NCI-H748 treated with DMSO at 0.1 percent for 48 hours (cell line): ENCODE data around the gene ALDH5A1.

Experiments used
- DNase-seq: peaks from one replicate; lab custom pipeline; 2025; lab: John Stamatoyannopoulos, UW

The ALDH5A1 gene

DNA sequence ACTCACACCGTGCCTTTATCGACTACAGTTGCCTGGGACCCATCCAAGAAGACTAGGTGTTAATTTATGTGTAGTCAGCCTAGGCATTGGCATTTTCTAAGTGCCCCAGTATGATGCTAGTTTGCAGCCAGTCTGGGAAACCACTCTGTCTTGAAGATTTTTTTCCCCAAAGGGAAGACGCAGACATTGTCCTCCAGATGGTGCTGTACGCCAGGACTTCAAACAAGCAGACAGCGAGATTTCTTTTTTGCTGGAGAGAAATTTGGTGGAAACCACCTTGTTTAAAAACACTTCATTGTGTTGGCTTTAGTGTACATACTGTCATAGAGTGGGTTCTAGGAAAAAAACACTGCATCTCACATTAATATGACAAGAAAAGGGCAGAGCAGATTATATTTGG lies 30.0 kb downstream of the ALDH5A1 start:
- DNase-seq: peak; percentile 37

- no peak for DNase-seq
Measured at GRCh38 chr6:24529985-24530384, 35.2 kb downstream of the ALDH5A1 start.

GRCh38 chr6:24534329-24534728 lies 39.6 kb downstream of the ALDH5A1 start:
- no peak for DNase-seq

DNA sequence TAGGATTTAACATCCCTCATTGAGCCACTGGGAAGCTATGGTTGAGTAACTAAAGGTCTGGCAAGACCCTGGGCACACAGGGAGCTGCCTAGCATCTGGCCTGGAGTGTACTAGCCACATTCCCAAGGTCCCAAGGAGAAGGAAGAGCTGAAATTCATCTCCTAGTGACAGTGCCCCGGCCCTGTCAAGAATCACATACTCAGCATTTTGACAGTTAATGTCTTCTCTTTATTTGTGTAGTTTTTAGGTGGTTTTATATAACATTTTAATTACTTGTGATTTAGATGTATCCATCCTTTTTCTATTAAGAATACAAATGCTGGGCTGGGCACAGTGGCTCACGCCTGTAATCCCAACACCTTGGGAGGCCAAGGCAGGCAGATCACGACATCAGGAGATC lies 40.4 kb downstream of the ALDH5A1 start:
- no peak for DNase-seq

- peak; percentile 47 for DNase-seq
Measured at GRCh38 chr6:24536466-24536865, 41.7 kb downstream of the ALDH5A1 start.

DNA sequence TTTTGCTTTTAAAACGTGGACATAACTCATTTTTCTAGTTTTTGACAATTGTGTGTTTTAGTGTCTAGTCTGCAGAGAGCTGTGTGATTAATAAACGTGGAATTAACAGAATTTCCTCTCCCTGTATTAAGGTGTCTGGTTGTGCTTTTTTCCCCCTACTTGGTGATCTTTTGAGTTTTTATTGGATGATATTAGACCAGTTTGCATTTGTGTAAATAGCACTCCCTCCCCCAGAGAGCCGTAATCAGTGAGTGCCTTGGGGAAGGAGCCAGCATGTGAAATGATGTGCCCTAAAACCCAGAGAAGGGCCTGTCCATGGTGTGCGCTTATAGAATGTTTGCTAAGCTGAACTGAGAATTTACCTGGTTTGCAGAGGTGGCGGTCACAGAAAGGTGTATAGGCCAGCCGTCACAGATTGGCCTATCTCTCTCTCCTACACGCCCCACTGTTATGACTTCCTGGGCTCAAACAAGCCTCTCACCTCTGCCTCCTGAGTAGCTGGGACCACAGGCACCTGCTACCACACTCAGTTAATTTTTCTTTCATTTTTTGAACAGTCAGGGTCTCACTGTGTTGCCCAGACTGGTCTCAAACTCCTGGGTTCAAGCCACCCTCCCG lies 42.4 kb downstream of the ALDH5A1 start:
- DNase-seq: peak; percentile 34

DNA sequence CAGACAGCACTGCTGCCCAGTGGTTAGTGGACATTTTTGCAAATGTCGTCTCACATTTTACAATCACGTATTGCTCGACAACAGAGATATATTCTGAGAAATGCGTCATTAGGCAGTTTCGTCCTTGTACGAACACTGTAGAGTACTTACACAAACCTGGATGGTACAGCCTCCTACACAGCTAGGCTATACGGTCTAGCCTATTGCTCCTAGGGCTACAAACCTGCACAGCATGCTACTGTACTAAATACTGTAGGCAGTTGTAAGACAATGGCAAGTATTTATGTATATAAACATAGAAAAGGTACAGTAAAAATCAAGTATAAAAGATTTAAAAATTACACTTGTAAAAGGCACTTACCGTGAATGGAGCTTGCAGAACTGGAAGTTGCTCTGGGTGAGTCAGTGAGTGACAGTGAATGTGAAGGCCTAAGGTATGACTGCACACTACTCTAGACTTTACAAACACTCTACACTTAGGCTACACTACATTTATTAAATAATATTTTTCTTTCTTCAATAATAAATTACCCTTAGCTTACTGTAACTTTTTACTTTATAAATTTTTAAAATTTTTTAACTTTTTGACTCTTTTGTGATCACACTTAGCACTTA lies 43.1 kb downstream of the ALDH5A1 start:
- DNase-seq: no peak

DNA sequence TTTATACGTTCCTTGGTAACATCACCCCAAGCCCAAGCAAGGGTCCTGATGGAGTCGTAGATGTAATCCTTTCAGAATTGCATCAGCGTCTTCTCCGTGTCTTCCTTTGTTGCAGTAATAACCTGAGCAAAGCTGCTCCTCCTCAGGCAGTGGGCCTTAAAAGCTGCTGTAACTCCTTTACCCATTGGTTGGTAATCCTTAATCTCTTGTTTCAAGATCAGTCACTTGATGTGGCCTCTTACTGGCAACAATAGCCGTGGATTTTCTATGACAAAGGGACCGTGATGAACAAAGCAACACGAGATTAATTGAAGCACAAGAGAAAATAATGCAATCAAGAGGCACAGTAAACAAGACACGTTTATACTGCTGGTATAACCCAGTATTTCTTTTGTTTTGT lies 44.6 kb downstream of the ALDH5A1 start:
- no peak for DNase-seq

DNA sequence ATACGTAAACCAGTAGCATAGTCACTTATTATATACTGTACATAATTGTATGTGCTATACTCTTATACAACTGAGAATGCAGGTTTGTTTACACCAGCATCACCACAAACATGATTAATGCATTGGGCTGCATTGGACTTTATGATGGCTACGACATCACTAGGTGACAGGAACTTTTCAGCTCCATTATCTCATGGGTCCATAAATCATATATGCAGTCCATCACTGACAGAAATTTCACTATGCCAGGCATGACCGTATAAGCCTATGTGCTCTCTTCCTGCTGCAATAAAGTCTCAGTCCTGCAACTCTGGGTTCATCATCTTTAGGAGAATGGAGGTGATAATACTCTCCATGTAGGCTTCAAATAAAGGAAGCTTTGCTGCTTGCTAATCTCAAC lies 45.4 kb downstream of the ALDH5A1 start:
- no peak for DNase-seq

DNA sequence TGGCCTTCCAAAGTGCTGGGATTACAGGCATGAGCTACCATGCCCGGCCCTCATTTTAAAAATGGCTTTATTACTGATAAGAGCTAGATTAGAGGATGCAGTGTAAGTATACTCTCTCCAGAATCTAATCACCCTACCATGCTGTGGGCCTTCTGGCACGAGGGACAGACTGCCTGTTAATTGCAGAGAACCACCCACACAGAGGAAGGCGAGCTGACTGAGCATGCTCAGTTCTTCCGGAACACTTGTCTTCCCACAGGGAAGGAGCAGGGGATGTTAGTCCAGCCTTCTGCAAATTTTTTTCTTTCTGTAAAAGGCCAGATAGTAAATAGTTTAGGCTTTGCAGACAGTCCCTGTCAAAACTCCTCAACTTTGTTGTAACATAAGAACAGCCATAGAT lies 48.9 kb downstream of the ALDH5A1 start:
- no peak for DNase-seq

GRCh38 chr6:24545183-24545582 lies 50.4 kb downstream of the ALDH5A1 start:
- DNase-seq: no peak

DNA sequence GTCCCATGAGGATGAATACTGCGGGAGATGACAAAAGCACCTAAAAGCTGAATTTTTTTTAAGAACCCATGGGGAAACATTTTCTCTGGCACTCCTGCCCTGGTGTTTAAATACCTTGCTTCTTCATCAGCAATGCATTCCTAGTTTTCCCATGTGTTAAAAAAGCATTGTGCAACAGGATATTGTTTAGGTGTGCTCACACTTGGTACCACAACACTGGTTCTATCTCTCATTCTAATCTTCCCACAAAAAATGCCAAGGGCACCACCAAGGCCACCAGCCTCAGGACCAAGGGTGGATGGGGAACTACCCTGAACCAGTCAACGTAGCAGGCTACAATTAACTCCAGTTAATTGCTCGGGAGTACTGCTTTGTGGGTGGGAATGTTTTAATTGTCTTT lies 50.9 kb downstream of the ALDH5A1 start:
- no peak for DNase-seq

GRCh38 chr6:24546439-24546838 lies 51.7 kb downstream of the ALDH5A1 start:
- DNase-seq: no peak

- DNase-seq: no peak
Measured at GRCh38 chr6:24547243-24547642, 52.5 kb downstream of the ALDH5A1 start.

- no peak for DNase-seq
Measured at GRCh38 chr6:24549158-24549557, 54.4 kb downstream of the ALDH5A1 start.

- DNase-seq: no peak
Measured at GRCh38 chr6:24549674-24550353, 55.0 kb downstream of the ALDH5A1 start.

DNA sequence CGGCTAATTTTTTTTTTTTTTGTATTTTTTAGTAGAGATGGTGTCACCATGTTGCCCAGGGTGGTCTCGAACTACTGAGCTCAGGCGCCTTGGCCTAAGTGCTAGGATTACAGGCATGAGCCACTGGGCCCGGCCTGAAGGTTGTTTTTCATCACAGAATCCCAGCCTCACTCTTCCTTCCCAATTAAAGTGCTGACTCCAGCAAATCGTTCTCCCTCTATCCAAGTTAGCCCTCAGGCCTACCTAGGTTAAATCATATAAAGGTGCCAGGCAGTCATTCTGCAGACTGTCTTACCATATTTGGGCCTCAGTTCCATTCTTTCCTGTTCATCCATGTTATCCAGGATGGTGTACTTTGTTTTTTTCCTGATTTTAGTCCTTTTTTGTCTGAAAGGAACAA lies 56.4 kb downstream of the ALDH5A1 start:
- no peak for DNase-seq

- DNase-seq: no peak
Measured at GRCh38 chr6:24554474-24554873, 59.7 kb downstream of the ALDH5A1 start.

DNA sequence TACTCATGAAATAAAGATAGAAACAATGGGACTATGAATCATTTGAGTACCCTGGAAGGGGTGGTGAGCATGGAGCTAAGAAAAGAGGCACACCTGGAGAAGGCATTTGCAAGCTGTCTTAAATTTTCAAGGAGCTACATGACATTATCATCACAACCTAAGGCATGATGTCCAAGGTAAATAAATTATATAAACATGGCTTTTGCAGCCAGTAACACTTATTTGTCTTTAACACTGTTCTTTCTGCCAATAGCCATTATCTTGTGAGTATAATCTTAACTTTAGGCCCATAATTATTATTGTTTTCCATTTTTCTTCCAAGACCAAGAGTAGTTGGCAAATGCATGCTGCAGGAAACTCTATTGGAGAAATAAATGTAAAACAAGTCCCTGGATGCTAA lies 63.7 kb downstream of the ALDH5A1 start:
- DNase-seq: no peak

DNA sequence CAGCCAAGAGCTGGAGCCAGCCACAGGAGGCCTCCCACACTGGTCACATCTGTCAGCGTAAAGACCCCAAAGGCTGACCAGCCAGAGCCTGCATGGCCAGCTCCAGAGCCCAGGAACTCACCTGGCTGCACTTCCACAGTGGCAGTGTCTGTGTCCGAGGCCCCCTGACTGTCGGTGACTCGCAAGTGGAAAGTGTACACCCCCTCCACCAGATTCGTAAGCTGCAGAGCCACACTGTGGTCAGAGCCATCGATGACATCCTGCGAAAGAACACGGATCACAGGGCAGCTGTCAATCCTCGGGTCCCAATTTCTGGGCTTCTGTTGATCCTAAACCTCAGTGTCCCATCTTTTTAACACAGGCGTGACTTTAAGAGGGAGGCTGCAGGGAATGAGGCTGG lies 69.3 kb downstream of the ALDH5A1 start:
- no peak for DNase-seq

- no peak for DNase-seq
Measured at GRCh38 chr6:24565196-24565595, 70.4 kb downstream of the ALDH5A1 start.

GRCh38 chr6:24566020-24566767 lies 71.4 kb downstream of the ALDH5A1 start:
- no peak for DNase-seq

DNA sequence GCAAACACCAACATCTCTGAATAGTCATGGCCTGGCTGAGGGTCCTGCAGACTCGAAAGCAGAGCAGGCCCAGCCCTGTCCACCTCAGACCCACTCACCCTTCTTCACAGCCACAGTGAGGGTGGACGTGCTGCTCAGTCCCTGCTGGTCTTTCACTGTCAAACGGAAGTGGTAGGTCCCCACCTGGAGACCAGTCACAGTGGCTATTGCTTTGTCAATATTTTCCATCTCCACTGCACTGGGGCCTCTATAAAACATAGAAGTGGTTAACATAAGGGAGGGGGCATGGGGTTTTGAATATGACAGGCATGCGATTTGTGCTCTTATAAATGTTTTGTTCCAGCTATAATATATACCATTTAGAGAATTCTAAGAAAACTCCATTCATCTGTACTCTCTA lies 73.9 kb downstream of the ALDH5A1 start:
- DNase-seq: no peak
